GM23338 (cell line): ENCODE measurements around the gene MKRN1. TPM values are rescaled to one million over a fixed set of nuclear protein-coding genes. Genes with fewer than 3 reads are reported as not detected.

Experiments
- ATAC-seq: fragments of 200-7000 bp; cut with Tn5 transposase; 3 replicates; pipeline ENCODE4 v1.9.1; 2020
- DNase-seq: peaks from one replicate; pipeline ENCODE4 v3.0.0-alpha.2; 2015; ENCODE audit warnings: low spot score
- H2AFZ ChIP-seq: fragments of 200-600 bp; sonication (generic); 2 replicates; pipeline ENCODE4 v1.8.0; 2016; ENCODE audit warnings: antibody characterized with exemption, mild to moderate bottlenecking, moderate library complexity
- H3F3A ChIP-seq: fragments of 200-600 bp; sonication (generic); replicated peaks from 2 replicates; pipeline ENCODE4 v1.8.0; 2017; ENCODE audit warnings: antibody characterized with exemption, mixed run types, low read depth
- H3K27ac ChIP-seq: fragments of 200-600 bp; sonication (generic); 2 replicates; pipeline ENCODE4 v1.6.1; 2016; ENCODE audit warnings: low read depth
- H3K27me3 ChIP-seq: fragments of 200-600 bp; sonication (generic); 2 replicates; pipeline ENCODE4 v1.8.0; 2016; ENCODE audit warnings: mild to moderate bottlenecking, mixed run types, moderate library complexity; ENCODE audit not compliant: insufficient read depth
- H3K36me3 ChIP-seq: fragments of 200-600 bp; sonication (generic); 2 replicates; pipeline ENCODE4 v1.8.0; 2016; ENCODE audit warnings: mild to moderate bottlenecking; ENCODE audit not compliant: insufficient read depth
- H3K4me1 ChIP-seq: fragments of 200-600 bp; sonication (generic); 2 replicates; pipeline ENCODE4 v1.8.0; 2016; ENCODE audit warnings: mild to moderate bottlenecking, moderate library complexity; ENCODE audit not compliant: insufficient read depth
- H3K4me2 ChIP-seq: fragments of 200-600 bp; sonication (generic); 2 replicates; pipeline ENCODE4 v1.7.1; 2017; ENCODE audit warnings: mixed run types
- H3K4me3 ChIP-seq: fragments of 200-600 bp; sonication (generic); 2 replicates; pipeline ENCODE4 v1.6.1; 2016; ENCODE audit warnings: mixed run types
- H3K79me2 ChIP-seq: fragments of 200-600 bp; sonication (generic); replicated peaks from 2 replicates; pipeline ENCODE4 v1.8.0; 2017; ENCODE audit warnings: mild to moderate bottlenecking; ENCODE audit not compliant: insufficient read depth
- H3K9me2 ChIP-seq: fragments of 200-600 bp; sonication (generic); 2 replicates; pipeline ENCODE4 v1.8.0; 2017; ENCODE audit not compliant: insufficient read depth
- H4K20me1 ChIP-seq: fragments of 200-600 bp; sonication (generic); replicated peaks from 2 replicates; pipeline ENCODE4 v1.8.0; 2017; ENCODE audit warnings: mild to moderate bottlenecking; ENCODE audit not compliant: insufficient read depth
- H3K27ac Mint-ChIP-seq: 2 replicates; pipeline ENCODE4 v1.8.0; 2020; ENCODE audit warnings: inconsistent platforms, mild to moderate bottlenecking, moderate library complexity, mixed read lengths
- H3K27me3 Mint-ChIP-seq: 3 replicates; pipeline ENCODE4 v1.8.0; 2022; ENCODE audit warnings: low read depth, mild to moderate bottlenecking, moderate library complexity, mixed read lengths, inconsistent platforms; ENCODE audit not compliant: insufficient read depth, poor library complexity
- H3K36me3 Mint-ChIP-seq: 3 replicates; pipeline ENCODE4 v1.8.0; 2021; ENCODE audit warnings: low read depth, mild to moderate bottlenecking, inconsistent platforms, moderate library complexity, mixed read lengths
- H3K4me1 Mint-ChIP-seq: 3 replicates; pipeline ENCODE4 v1.8.0; 2020; ENCODE audit warnings: mild to moderate bottlenecking, inconsistent platforms, mixed read lengths
- H3K4me3 Mint-ChIP-seq: 3 replicates; pipeline ENCODE4 v1.8.0; 2021; ENCODE audit warnings: moderate library complexity, mild to moderate bottlenecking, inconsistent platforms, mixed read lengths
- H3K9me3 Mint-ChIP-seq: 3 replicates; pipeline ENCODE4 v1.8.0; 2020; ENCODE audit warnings: moderate library complexity, mild to moderate bottlenecking, inconsistent platforms, mixed read lengths
- CTCF ChIP-seq, 2 experiments: fragments of 200-600 bp in 1 of 2; sonication (generic) in 1 of 2; conservative IDR thresholded peaks; 2 replicates each; pipeline versions ENCODE4 v1.5.1 to v1.6.1; 2016 to 2017; ENCODE audit warnings: antibody characterized with exemption in 2 of 2, low read depth in 2 of 2, mild to moderate bottlenecking in 2 of 2, moderate library complexity in 1 of 2
- ETS1 ChIP-seq: IDR thresholded peaks from 2 replicates; pipeline ENCODE4 v1.6.1; 2016; ENCODE audit warnings: antibody characterized with exemption
- EZH2 ChIP-seq: fragments of 200-600 bp; sonication (generic); IDR thresholded peaks from one replicate; pipeline ENCODE4 v1.8.0; 2017; ENCODE audit warnings: antibody characterized with exemption, mild to moderate bottlenecking, low read depth; ENCODE audit not compliant: unreplicated experiment
- EZH2phosphoT487 ChIP-seq: fragments of 200-600 bp; sonication (generic); IDR thresholded peaks from one replicate; pipeline ENCODE4 v1.8.1; 2018; ENCODE audit warnings: antibody characterized with exemption; ENCODE audit not compliant: unreplicated experiment
- JUNB ChIP-seq: IDR thresholded peaks from one replicate; pipeline ENCODE4 v1.6.1; 2016; ENCODE audit warnings: antibody characterized with exemption; ENCODE audit not compliant: unreplicated experiment
- NANOG ChIP-seq: IDR thresholded peaks from 2 replicates; pipeline ENCODE4 v1.6.1; 2016; ENCODE audit warnings: antibody characterized with exemption, borderline replicate concordance
- POLR2AphosphoS5 ChIP-seq: IDR thresholded peaks from 2 replicates; pipeline ENCODE4 v1.6.1; 2016; ENCODE audit warnings: antibody characterized with exemption, low read depth
- REST ChIP-seq: IDR thresholded peaks from one replicate; pipeline ENCODE4 v1.6.1; 2018; ENCODE audit warnings: antibody characterized with exemption; ENCODE audit not compliant: unreplicated experiment
- STAT1 ChIP-seq: IDR thresholded peaks from one replicate; pipeline ENCODE4 v1.6.1; 2016; ENCODE audit warnings: antibody characterized with exemption; ENCODE audit not compliant: unreplicated experiment
- ZNF114 ChIP-seq: fragments of 250-450 bp; sonication (Bioruptor Pico); IDR thresholded peaks from 2 replicates; pipeline ENCODE4 v1.5.0; 2020; ENCODE audit warnings: mild to moderate bottlenecking, moderate library complexity
- ZNF331 ChIP-seq: fragments of 250-450 bp; sonication (Bioruptor Pico); IDR thresholded peaks from 2 replicates; pipeline ENCODE4 v1.5.0; 2020; ENCODE audit warnings: low read depth, mild to moderate bottlenecking, moderate library complexity
- ZNF462 ChIP-seq: fragments of 250-450 bp; sonication (Bioruptor Pico); IDR thresholded peaks from 2 replicates; pipeline ENCODE4 v1.5.0; 2020; ENCODE audit warnings: mild to moderate bottlenecking, moderate library complexity
- polyA plus RNA-seq: library from polyadenylated mRNA; unstranded; fragments of >200 nt; fragmentation: Nextera tagmentation; extraction: Ambion mirVana; gene quantifications from 2 replicates; pipeline ENCODE4 v1.2.1, GENCODE V29; 2016
- total RNA-seq: library from RNA; depleted of rRNA; stranded (reverse); fragments of >200 nt; shearing (Covaris generic); gene quantifications from 2 replicates; pipeline ENCODE4 v1.2.3, GENCODE V29; 2014

The MKRN1 gene
- total and polyA plus RNA-seq, 2 experiments from 2014 or later, result 65.0 to 86.8 TPM

GRCh38 chr7:140404565-140405065 is 74.7 kb downstream of the MKRN1 start (continued):
- TF ChIP-seq ZNF462 (CRISPR knock-in tag) (no peak), NANOG (no peak), ZNF114 (no peak), EZH2 (no peak)

- Mint-ChIP-seq H3K27me3 (peaks cover 11% of the 10 kb centered on the region), H3K4me3 (peak within 1 kb of the TSS; percentile 84), H3K27ac (peak within 1 kb of the TSS; percentile 41), H3K36me3 (peaks cover 18% of the 10 kb centered on the region), H3K4me1 (peaks cover 23% of the 10 kb centered on the region), H3K9me3 (no peaks in the 10 kb centered on the region; the same call in 2 of the 3 replicates)
- Histone ChIP-seq H3K36me3 (no peaks in the 10 kb centered on the region), H3K9me2 (no peaks in the 10 kb centered on the region), H3K27me3 (no peaks in the 10 kb centered on the region), H4K20me1 (no peaks in the 10 kb centered on the region), H3K79me2 (no peaks in the 10 kb centered on the region), H3F3A (peaks cover 3% of the 10 kb centered on the region; the same call in 1 of the 2 replicates), H3K4me1 (peaks cover 10% of the 10 kb centered on the region), H3K4me2 (peak within 1 kb of the TSS; percentile 79), H3K4me3 (peak within 1 kb of the TSS; percentile 62), H3K27ac (peak within 1 kb of the TSS; percentile 46), H2AFZ (peak within 1 kb of the TSS; percentile 96)
- ATAC-seq (peak; percentile 98), DNase-seq (peak; percentile 92)
- TF ChIP-seq ETS1, result peak; percentile 84
- TF ChIP-seq NANOG, result no peak
- TF ChIP-seq POLR2AphosphoS5, result peak; percentile 52; the same call in 1 of the 2 replicates
- TF ChIP-seq EZH2phosphoT487, result no peak
- no peak for TF ChIP-seq JUNB
- TF ChIP-seq ZNF331, result no peak
- TF ChIP-seq STAT1, result no peak
- TF ChIP-seq CTCF (conservative IDR thresholded peaks at IDR 0.05; ENCODE audit: low read depth in 2 of 2), result 0 out of 4 replicates have a peak, but pooled peaks of 1 of the 2 experiments have one; percentile 7
- TF ChIP-seq REST, result no peak
Observed at GRCh38 chr7:140403878-140404564, 75.3 kb downstream of the MKRN1 start, which contains the start of gene RAB19. Gene RAB19, plus strand, starts transcription at chr7:140404058. Its CDS starts 3,589 bp downstream, at chr7:140407647.
